Caco-2 (cell line): ENCODE data around the gene MUL1. TPM values are rescaled to one million over a fixed set of nuclear protein-coding genes. Genes with fewer than 3 reads are reported as not detected.

Experiments
- BruUV-seq: library from RNA; stranded (reverse); fragments of 400-500 nt; replicated peaks from 2 replicates; lab custom pipeline; 2021; lab: Mats Ljungman, UMichigan
- CTCF ChIA-PET: fragments of 300-600 bp; sonication (Branson Sonifier 250); formaldehyde crosslinking; loops from one replicate; lab custom pipeline; 2022; ENCODE audit warnings: antibody characterized with exemption; lab: Charles Lee
- POLR2A ChIA-PET: fragments of 300-600 bp; sonication (Branson Sonifier 250); formaldehyde crosslinking; loops from one replicate; lab custom pipeline; 2022; ENCODE audit warnings: antibody characterized with exemption; lab: Charles Lee
- DNase-seq, 2 experiments: peaks; one replicate each; pipeline versions ENCODE4 v3.0.0 to v3.0.0-alpha.2; 2020 to 2022
- H3K27me3 ChIP-seq: replicated peaks from 2 replicates; pipeline ENCODE4 v1.6.0; 2011; ENCODE audit warnings: low read length; ENCODE audit not compliant: control insufficient read depth, insufficient read depth
- H3K36me3 ChIP-seq: 2 replicates; pipeline ENCODE4 v1.5.1; 2011; ENCODE audit warnings: low read length; ENCODE audit not compliant: control insufficient read depth, insufficient read depth
- H3K4me1 ChIP-seq: fragments of 250-450 bp; sonication (Bioruptor Pico); 2 replicates; pipeline ENCODE4 v1.5.1; 2020; ENCODE audit warnings: mild to moderate bottlenecking
- H3K4me3 ChIP-seq: 2 replicates; pipeline ENCODE4 v1.5.1; 2011; ENCODE audit warnings: low read depth, mild to moderate bottlenecking, control low read depth, low read length
- H3K9me3 ChIP-seq: fragments of 250-450 bp; sonication (Bioruptor Pico); 2 replicates; pipeline ENCODE4 v1.5.1; 2020; ENCODE audit warnings: mild to moderate bottlenecking, moderate library complexity
- H3K27ac Mint-ChIP-seq: one replicate; pipeline ENCODE4 v1.8.0; 2022; ENCODE audit warnings: mixed read lengths; ENCODE audit not compliant: unreplicated experiment
- H3K27me3 Mint-ChIP-seq: one replicate; pipeline ENCODE4 v1.8.0; 2022; ENCODE audit warnings: mixed read lengths; ENCODE audit not compliant: insufficient read depth, unreplicated experiment
- H3K36me3 Mint-ChIP-seq: one replicate; pipeline ENCODE4 v1.8.0; 2022; ENCODE audit warnings: mild to moderate bottlenecking, mixed read lengths; ENCODE audit not compliant: insufficient read depth, unreplicated experiment
- H3K4me1 Mint-ChIP-seq: one replicate; pipeline ENCODE4 v1.8.0; 2022; ENCODE audit warnings: low read depth, mixed read lengths; ENCODE audit not compliant: unreplicated experiment
- H3K4me3 Mint-ChIP-seq: one replicate; pipeline ENCODE4 v1.8.0; 2022; ENCODE audit warnings: mild to moderate bottlenecking, moderate library complexity, mixed read lengths; ENCODE audit not compliant: unreplicated experiment
- H3K9me3 Mint-ChIP-seq: one replicate; pipeline ENCODE4 v1.8.0; 2022; ENCODE audit warnings: mixed read lengths; ENCODE audit not compliant: unreplicated experiment
- CTCF ChIP-seq, 2 experiments: fragments of 200-600 bp in 1 of 2; IDR thresholded peaks; 1 replicate in 1 of 2; 2 replicates in 1 of 2; pipeline versions ENCODE4 v1.5.1 to v1.8.0; 2011 to 2022; ENCODE audit warnings: antibody characterized with exemption in 1 of 2, control low read depth in 1 of 2, inconsistent platforms in 1 of 2, low read depth in 1 of 2, low read length in 1 of 2, mild to moderate bottlenecking in 1 of 2, moderate library complexity in 1 of 2; ENCODE audit not compliant: insufficient read depth in 1 of 2, severe bottlenecking in 1 of 2, unreplicated experiment in 1 of 2
- intact Hi-C: fragments of 100-400 bp; cut with micrococcal nuclease; formaldehyde crosslinking; loops from one replicate; pipeline ENCODE4 v1.10.0; 2022; ENCODE audit not compliant: unreplicated experiment
- total RNA-seq: library from RNA; stranded (reverse); gene quantifications from 2 replicates; pipeline ENCODE4 v1.2.3, GENCODE V29; 2022

The MUL1 gene
- total RNA-seq, 1 experiment from 2014 or later: 18.3 TPM

GRCh38 chr1:20483098-20483832, 24.7 kb downstream of the MUL1 start:
- POLR2A ChIA-PET: interaction anchor here (0.6 kb wide), 1 partner anchor 20 kb away, joined by 4 read pairs; no protein-coding TSS in a partner anchor
- intact Hi-C loops: no loop called here
- H3K9me3 Mint-ChIP-seq: no peaks in the 10 kb centered on the region
- peaks cover 17% of the 10 kb centered on the region for H3K36me3 Mint-ChIP-seq
- no peak for DNase-seq
- Histone ChIP-seq H3K4me3 (peak overlapping the region; percentile 68), H3K9me3 (no peaks in the 10 kb centered on the region), H3K4me1 (peaks cover 42% of the 10 kb centered on the region), H3K27me3 (no peaks in the 10 kb centered on the region), H3K36me3 (0 out of 2 replicates have a peak, but pooled peaks cover 1% of the 10 kb centered on the region)
- H3K27ac Mint-ChIP-seq: peak overlapping the region; percentile 95
- H3K4me1 Mint-ChIP-seq: peaks cover 43% of the 10 kb centered on the region
- BruUV-seq: no TSS peak
- peak overlapping the region; percentile 89 for H3K4me3 Mint-ChIP-seq
- no peaks in the 10 kb centered on the region for H3K27me3 Mint-ChIP-seq
- TF ChIP-seq CTCF (IDR thresholded peaks at IDR 0.05; ENCODE audit: insufficient read depth in 1 of 2, low read depth in 1 of 2, low read length in 1 of 2, severe bottlenecking in 1 of 2, unreplicated experiment in 1 of 2): no peak
- CTCF ChIA-PET: interaction anchor here (1.1 to 1.2 kb wide), 2 partner anchors 42 to 121 kb away, joined by 3 to 4 read pairs; no protein-coding TSS in a partner anchor

GRCh38 chr1:20481643-20482498, 26.1 kb downstream of the MUL1 start:
- TF ChIP-seq CTCF (IDR thresholded peaks at IDR 0.05; ENCODE audit: insufficient read depth in 1 of 2, low read depth in 1 of 2, low read length in 1 of 2, severe bottlenecking in 1 of 2, unreplicated experiment in 1 of 2): no peak
- Histone ChIP-seq H3K9me3 (no peaks in the 10 kb centered on the region), H3K4me1 (peaks cover 56% of the 10 kb centered on the region), H3K4me3 (no peak overlapping the region), H3K27me3 (no peaks in the 10 kb centered on the region), H3K36me3 (0 out of 2 replicates have a peak, but pooled peaks cover 1% of the 10 kb centered on the region)
- intact Hi-C loops: no loop called here
- no peak for DNase-seq
- no peaks in the 10 kb centered on the region for H3K27me3 Mint-ChIP-seq
- peak overlapping the region; percentile 82 for H3K27ac Mint-ChIP-seq
- H3K4me1 Mint-ChIP-seq: peaks cover 47% of the 10 kb centered on the region
- no peaks in the 10 kb centered on the region for H3K9me3 Mint-ChIP-seq
- peak overlapping the region; percentile 76 for H3K4me3 Mint-ChIP-seq
- H3K36me3 Mint-ChIP-seq: peaks cover 17% of the 10 kb centered on the region
- no TSS peak for BruUV-seq
- ChIA-PET CTCF (interaction anchor here (0.6 kb wide), 1 partner anchor 9 kb away, joined by 6 read pairs; no protein-coding TSS in a partner anchor), POLR2A (interaction anchor here (0.6 kb wide), 1 partner anchor 600 kb away, joined by 6 read pairs; no protein-coding TSS in a partner anchor)
